Gastrocnemius medialis (tissue), 4 donors: ENCODE data around the gene LRRC45.

ENCODE experiments used
- CTCF ChIP-seq, 5 experiments: fragments of 450-650 bp in 3 of 5; fragments of 200-600 bp in 2 of 5; sonication (generic) in 2 of 5; IDR thresholded peaks in 4 of 5; conservative IDR thresholded peaks in 1 of 5; 1 replicate in 4 of 5; 2 replicates in 1 of 5; pipeline ENCODE4 v1.5.1; 2016 to 2019; ENCODE audit warnings: antibody characterized with exemption in 5 of 5, mild to moderate bottlenecking in 3 of 5, moderate library complexity in 3 of 5
- POLR2A ChIP-seq, 2 donors: fragments of 450-650 bp; IDR thresholded peaks; one replicate each; pipeline ENCODE4 v1.6.1; 2017; ENCODE audit warnings: antibody characterized with exemption in 2 of 2, mild to moderate bottlenecking in 2 of 2, moderate library complexity in 2 of 2

GRCh38 chr17:82077617-82078358 is 54.7 kb downstream of the LRRC45 start:
- TF ChIP-seq CTCF (IDR thresholded peaks at IDR 0.05 in 4 of 5, conservative IDR thresholded peaks at IDR 0.05 in 1 of 5) (no peak), POLR2A (IDR thresholded peaks at IDR 0.05) (no peak)
